Putamen (tissue), 1 donor: ENCODE results near the gene CRYGN.

Experiments
- DNase-seq: peaks from one replicate; pipeline ENCODE4 v3.0.0-alpha.2; 2016; ENCODE audit warnings: low spot score

CRYGN gene

GRCh38 chr7:151391358-151391730, 48.6 kb downstream of the CRYGN start:
- no peak for DNase-seq

- no peak for DNase-seq
Measured at GRCh38 chr7:151390598-151391357, 49.2 kb downstream of the CRYGN start.

GRCh38 chr7:151389768-151390597, 50.0 kb downstream of the CRYGN start:
- no peak for DNase-seq

GRCh38 chr7:151389096-151389767, 50.7 kb downstream of the CRYGN start:
- no peak for DNase-seq

- DNase-seq: no peak
Measured at GRCh38 chr7:151388430-151388829, 51.5 kb downstream of the CRYGN start.

- DNase-seq: no peak
Measured at GRCh38 chr7:151388007-151388297, 52.0 kb downstream of the CRYGN start.

- no peak for DNase-seq
Measured at GRCh38 chr7:151387161-151388006, 52.6 kb downstream of the CRYGN start.

- no peak for DNase-seq
Measured at GRCh38 chr7:151386301-151387160, 53.4 kb downstream of the CRYGN start.

GRCh38 chr7:151385626-151386300, 54.2 kb downstream of the CRYGN start:
- no peak for DNase-seq

- DNase-seq: no peak
Measured at GRCh38 chr7:151384776-151385625, 54.9 kb downstream of the CRYGN start.

GRCh38 chr7:151384352-151384697, 55.6 kb downstream of the CRYGN start:
- no peak for DNase-seq

GRCh38 chr7:151383638-151384351, 56.1 kb downstream of the CRYGN start:
- DNase-seq: no peak

GRCh38 chr7:151382079-151382885, 57.7 kb downstream of the CRYGN start:
- DNase-seq: no peak

GRCh38 chr7:151381348-151382078, 58.4 kb downstream of the CRYGN start:
- DNase-seq: no peak

- no peak for DNase-seq
Measured at GRCh38 chr7:151381098-151381347, 58.9 kb downstream of the CRYGN start.

GRCh38 chr7:151380199-151381097, 59.5 kb downstream of the CRYGN start:
- DNase-seq: no peak
